HG03139 (cell line): ENCODE results near the gene EFCAB6.

Experiments used
- ATAC-seq: cut with Tn5 transposase; IDR thresholded peaks from one replicate; pipeline ENCODE4 v1.9.1; 2021; ENCODE audit not compliant: unreplicated experiment

Gene EFCAB6

DNA sequence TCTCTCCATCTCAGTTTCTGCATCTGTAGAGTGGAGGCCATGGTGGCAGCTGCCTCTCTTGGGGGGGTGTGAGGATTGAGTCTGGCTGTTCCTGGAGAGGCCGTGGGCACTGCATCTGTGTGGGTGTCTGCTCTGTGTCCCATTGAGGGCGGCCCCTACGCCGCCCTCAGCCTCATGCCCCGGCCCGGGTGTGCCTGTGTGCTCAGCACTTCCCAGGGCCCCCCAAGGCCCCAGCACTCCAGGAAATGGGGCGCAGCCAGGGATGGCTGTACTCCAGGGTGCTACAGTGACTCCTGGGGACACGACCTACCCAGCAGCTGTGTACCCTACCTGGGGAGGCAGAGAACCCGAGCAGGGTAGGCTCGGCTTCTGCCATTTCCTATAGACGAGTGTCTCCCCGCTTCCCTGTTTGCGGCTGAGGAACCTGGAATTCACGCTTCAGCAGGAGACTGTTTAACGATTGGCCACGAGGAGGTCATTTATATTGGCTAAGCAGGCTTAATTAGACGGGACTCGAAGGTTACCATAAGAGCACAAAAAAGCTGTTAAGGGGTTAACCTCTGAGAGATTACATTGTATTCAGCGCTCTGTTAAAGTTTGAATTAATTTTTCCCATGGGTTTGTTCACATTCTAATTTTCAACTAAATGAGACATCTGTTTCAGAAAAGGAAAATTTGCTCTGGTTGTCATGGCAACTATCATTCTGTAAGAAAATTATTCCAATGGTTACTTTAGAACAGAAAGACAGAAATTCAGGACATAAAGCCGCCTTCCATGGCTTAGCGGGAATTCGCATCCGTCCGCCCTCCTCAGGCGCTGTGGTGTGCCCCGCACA, 323.9 kb downstream of the EFCAB6 start:
- no peak for ATAC-seq

DNA sequence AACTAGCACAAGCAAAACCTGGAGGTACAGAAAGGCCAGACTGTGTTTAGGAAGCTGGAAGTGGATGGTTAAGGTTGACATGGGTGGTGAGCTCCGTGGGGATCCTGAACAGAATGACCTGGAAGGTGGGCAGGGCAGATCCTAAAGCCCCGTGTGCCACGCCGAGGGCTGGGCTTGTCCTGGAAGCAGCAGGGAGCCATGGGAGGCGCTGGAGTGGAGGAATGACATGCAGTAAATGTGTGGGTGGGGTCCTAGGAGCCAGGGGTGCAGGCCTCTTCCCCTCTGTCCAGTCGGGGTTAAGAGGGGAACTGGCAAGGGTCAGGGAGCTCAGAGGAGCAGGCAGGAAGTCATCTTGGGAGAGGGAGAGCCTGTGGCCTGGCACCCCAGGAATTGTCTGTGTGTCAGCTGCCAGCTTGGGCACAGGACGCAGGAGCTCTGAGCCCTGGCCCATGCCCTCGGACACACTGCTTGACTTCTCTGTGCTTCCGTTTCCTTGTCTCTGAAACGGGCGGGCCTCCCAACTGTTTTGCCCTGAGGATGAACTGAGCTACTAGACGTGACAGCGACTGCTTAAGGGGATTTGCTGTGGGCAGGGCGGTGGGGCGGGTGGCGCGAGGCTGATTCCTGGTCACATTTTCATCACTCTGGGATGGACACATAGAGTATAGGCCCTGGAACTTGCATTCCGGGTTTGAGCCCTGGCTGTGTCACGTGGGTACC, 324.6 kb downstream of the EFCAB6 start:
- ATAC-seq = no peak

DNA sequence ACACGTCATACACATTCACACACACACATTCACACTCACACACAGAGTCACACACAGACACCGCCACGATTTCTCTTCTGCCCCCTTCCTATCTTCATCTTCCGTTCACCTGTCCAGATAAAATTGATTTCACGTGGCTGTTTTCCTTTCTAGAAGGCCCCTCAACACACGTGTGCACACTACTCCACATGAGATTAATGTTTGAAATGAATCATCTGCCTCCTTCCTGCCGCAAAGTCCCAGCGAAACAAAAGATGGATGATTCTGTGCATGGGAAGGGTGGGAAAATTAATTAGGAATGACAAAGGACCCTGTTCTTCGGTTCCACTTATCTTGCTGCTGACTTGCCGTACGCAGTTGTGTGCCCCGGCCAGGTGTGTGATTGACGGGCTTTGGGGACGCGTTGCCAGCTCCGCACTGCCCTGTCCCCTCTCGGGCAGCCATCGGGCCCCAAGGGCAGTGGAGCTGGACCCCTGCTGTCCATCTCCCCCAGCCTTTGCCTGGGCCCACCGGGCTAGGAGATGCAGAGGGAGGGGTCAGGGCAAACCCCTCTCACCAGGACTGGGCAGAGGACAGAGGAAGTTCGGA, 326.5 kb downstream of the EFCAB6 start:
- ATAC-seq = no peak

GRCh38 chr22:43484227-43484626, 327.9 kb downstream of the EFCAB6 start:
- ATAC-seq = no peak

GRCh38 chr22:43483669-43484068, 328.4 kb downstream of the EFCAB6 start:
- ATAC-seq = no peak

- ATAC-seq = no peak
Measured at GRCh38 chr22:43483266-43483665, 328.8 kb downstream of the EFCAB6 start.

- no peak for ATAC-seq
Measured at GRCh38 chr22:43482318-43482625, 329.8 kb downstream of the EFCAB6 start.

DNA sequence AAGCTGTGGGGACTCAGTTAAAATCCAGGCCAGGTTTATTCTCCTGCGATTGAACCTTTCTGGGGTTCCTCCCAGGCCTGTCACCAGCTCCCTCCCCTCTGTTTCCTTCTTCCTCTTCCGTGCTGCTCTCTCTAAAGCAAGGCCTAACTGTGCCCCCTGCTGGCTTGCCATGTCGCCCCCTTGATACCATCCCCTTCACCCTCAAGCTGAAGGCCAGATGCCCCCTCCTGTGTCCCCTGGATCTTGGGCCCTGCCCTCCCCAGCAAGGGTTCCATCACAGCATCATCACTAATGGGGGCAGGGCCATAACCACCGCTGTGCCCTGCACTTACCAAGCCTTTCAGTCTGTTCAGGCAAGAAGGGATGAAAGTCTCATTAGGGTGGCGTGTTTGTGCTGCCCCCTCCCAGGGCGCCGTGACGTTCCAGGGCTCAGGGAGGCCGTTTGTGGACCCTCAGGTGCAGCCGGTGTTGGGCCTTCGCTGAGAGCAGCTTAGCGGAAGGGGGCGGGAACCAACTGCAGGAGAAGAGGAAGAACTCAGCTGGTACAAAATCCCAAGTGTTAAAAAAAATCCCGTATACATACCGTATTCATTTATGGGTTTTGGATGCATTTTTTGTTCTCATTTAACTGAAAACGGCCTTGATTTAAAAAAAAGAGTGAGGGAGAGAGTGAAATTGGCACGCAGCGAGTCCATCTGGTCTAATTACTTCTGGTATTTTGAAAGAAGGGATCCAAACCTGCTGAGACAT, 330.4 kb downstream of the EFCAB6 start:
- ATAC-seq = no peak

DNA sequence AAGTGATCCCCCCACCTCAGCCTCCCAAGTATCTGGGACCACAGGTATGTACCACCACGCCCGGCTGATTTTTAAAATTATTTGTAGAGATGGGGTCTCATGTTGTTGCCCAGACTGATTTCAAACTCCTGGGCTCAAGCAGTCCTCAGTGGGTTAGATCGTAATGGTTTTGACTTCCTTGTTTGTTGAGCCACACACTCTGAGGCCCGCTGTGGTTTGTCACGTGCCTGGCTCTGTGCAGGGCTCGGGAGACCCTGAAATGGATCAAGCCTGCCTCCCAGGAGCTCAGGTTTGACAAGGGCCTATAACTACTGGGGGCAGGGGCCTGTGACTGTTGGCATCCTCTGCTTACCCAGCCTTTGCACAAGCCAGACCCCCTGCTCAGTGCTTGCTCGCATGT, 332.1 kb downstream of the EFCAB6 start:
- no peak for ATAC-seq

GRCh38 chr22:43479301-43479950, 332.7 kb downstream of the EFCAB6 start:
- ATAC-seq = no peak
